K562 (cell line): ENCODE results near the gene BSPRY. TPM values are rescaled to one million over a fixed set of nuclear protein-coding genes. Genes with fewer than 3 reads are reported as not detected.

Source experiments
- CREBBP ChIP-seq: IDR thresholded peaks from one replicate; pipeline ENCODE4 v1.6.1; 2012; ENCODE audit warnings: low read depth, mild to moderate bottlenecking, control low read depth, inconsistent platforms, low read length
- DACH1 ChIP-seq: fragments of 450-650 bp; IDR thresholded peaks from 2 replicates; pipeline ENCODE4 v1.6.1; 2018; ENCODE audit not compliant: partially characterized antibody
- ELF4 ChIP-seq: fragments of 450-650 bp; formaldehyde crosslinking; IDR thresholded peaks from 2 replicates; pipeline ENCODE4 v1.4.0; 2022; ENCODE audit warnings: missing genetic modification characterization
- FOXJ2 ChIP-seq: fragments of 200-800 bp; sonication (Bioruptor generic); IDR thresholded peaks from 2 replicates; pipeline ENCODE4 v1.6.1; 2016; ENCODE audit warnings: missing genetic modification characterization, missing compliant biosample characterization
- GATAD2A ChIP-seq: fragments of 450-650 bp; IDR thresholded peaks from 2 replicates; pipeline ENCODE4 v1.6.1; 2017
- POLR3G ChIP-seq: IDR thresholded peaks from 2 replicates; pipeline ENCODE4 v1.6.1; 2011; ENCODE audit not compliant: insufficient read length, insufficient replicate concordance; ENCODE audit errors: extremely low read depth
- SNRNP70 ChIP-seq: fragments of 200-400 bp; formaldehyde crosslinking; optimal IDR thresholded peaks from 2 replicates; pipeline ENCODE3; 2017; ENCODE audit warnings: low read depth, low read length
- ZNF717 ChIP-seq: fragments of 250-450 bp; sonication (Bioruptor Pico); IDR thresholded peaks from 2 replicates; pipeline ENCODE4 v1.5.0; 2021
- ZNF764 ChIP-seq: fragments of 250-450 bp; sonication (Bioruptor Pico); IDR thresholded peaks from 2 replicates; pipeline ENCODE4 v1.4.0; 2020; ENCODE audit warnings: low read depth, mild to moderate bottlenecking, moderate library complexity
- polyA plus RNA-seq, 8 experiments: library from polyadenylated mRNA; depleted of rRNA in 4 of 8; stranded (reverse) in 5 of 8; unstranded in 3 of 8; fragments of >200 nt; fragmentation: Nextera tagmentation in 2 of 8; fragmentation: Illumina TruSeq in 1 of 8; extraction: Ambion mirVana in 2 of 8; extraction: Trizol in 1 of 8; gene quantifications; 2 replicates each; pipeline versions ENCODE4 v1.2.1 to v1.2.3, GENCODE V29; 2011 to 2014; ENCODE audit warnings: inconsistent platforms in 1 of 8, missing spikeins in 1 of 8
- total RNA-seq, 7 experiments: library from RNA; depleted of rRNA in 6 of 7; stranded (reverse); fragments of >200 nt in 6 of 7; fragmentation: Illumina TruSeq in 2 of 7; extraction: Trizol in 2 of 7; gene quantifications; 2 replicates each; pipeline versions ENCODE4 v1.2.1 to v1.2.3, GENCODE V29; 2011 to 2021; ENCODE audit warnings: low replicate concordance in 1 of 7
- TF ChIP-seq, protein P1 (sequence below): fragments of 450-650 bp; IDR thresholded peaks from 2 replicates; pipeline ENCODE4 v1.6.1; 2016; ENCODE audit warnings: low read depth
- TF ChIP-seq, protein P2 (sequence below): fragments of 250-450 bp; sonication (Bioruptor Pico); IDR thresholded peaks from 2 replicates; pipeline ENCODE4 v1.9.0; 2021; ENCODE audit warnings: mild to moderate bottlenecking, inconsistent platforms
- TF ChIP-seq, protein P3 (sequence below): fragments of 450-650 bp; formaldehyde crosslinking; conservative IDR thresholded peaks from 2 replicates; pipeline ENCODE4 v1.4.0; 2022; ENCODE audit warnings: mild to moderate bottlenecking, missing genetic modification characterization
- TF ChIP-seq, protein P4 (sequence below): fragments of 250-450 bp; sonication (Bioruptor Pico); IDR thresholded peaks from 2 replicates; pipeline ENCODE4 v1.8.0; 2022; ENCODE audit warnings: inconsistent platforms, mild to moderate bottlenecking, moderate library complexity, borderline replicate concordance
- TF ChIP-seq, protein P5 (sequence below): sonication (generic); formaldehyde crosslinking; IDR thresholded peaks from 2 replicates; pipeline ENCODE4 v1.5.0; 2020; ENCODE audit warnings: missing genetic modification reagents

BSPRY gene
- total and polyA plus RNA-seq, 9 of the 15 experiments (the other 6 are each of a cell fraction or from before 2014, with no cell fraction given): 0.07 to 0.67 (median 0.18) TPM

DNA sequence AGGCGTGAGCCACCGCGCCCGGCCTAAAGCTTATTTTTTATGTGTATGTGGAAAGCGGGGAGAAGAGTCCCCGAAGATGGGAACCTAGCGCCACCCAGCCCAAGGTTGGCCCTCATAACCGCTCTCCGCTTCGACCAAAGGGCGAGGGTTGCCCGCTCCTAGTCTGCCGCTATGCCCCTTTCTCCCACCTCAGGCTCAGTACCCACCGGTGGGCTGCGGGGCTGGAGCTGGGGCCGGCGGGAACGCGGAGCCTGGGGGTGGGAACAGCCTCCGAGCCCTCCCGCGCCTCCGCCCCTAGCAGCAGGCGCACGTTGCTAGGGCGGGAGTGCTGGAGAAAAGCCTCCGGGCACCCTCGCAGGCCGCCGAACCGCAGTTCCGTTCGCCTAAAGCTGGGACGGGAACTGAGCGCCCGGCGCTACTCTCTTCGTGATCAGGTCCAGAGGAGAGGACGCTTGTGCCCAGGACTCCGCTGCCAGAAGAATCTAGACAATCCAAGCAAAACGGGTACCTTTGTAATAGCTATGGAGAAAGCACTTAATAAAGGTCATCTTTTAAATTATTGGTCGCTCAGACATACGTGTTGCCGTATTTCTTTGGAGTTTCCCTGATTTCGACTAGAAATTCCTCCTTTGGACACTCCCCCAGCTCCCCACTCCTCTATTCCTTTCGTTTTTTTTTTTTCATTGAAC, 9.2 kb upstream of the BSPRY start, which contains the start of gene WDR31 (continued):
- TF ChIP-seq, protein P1, sequence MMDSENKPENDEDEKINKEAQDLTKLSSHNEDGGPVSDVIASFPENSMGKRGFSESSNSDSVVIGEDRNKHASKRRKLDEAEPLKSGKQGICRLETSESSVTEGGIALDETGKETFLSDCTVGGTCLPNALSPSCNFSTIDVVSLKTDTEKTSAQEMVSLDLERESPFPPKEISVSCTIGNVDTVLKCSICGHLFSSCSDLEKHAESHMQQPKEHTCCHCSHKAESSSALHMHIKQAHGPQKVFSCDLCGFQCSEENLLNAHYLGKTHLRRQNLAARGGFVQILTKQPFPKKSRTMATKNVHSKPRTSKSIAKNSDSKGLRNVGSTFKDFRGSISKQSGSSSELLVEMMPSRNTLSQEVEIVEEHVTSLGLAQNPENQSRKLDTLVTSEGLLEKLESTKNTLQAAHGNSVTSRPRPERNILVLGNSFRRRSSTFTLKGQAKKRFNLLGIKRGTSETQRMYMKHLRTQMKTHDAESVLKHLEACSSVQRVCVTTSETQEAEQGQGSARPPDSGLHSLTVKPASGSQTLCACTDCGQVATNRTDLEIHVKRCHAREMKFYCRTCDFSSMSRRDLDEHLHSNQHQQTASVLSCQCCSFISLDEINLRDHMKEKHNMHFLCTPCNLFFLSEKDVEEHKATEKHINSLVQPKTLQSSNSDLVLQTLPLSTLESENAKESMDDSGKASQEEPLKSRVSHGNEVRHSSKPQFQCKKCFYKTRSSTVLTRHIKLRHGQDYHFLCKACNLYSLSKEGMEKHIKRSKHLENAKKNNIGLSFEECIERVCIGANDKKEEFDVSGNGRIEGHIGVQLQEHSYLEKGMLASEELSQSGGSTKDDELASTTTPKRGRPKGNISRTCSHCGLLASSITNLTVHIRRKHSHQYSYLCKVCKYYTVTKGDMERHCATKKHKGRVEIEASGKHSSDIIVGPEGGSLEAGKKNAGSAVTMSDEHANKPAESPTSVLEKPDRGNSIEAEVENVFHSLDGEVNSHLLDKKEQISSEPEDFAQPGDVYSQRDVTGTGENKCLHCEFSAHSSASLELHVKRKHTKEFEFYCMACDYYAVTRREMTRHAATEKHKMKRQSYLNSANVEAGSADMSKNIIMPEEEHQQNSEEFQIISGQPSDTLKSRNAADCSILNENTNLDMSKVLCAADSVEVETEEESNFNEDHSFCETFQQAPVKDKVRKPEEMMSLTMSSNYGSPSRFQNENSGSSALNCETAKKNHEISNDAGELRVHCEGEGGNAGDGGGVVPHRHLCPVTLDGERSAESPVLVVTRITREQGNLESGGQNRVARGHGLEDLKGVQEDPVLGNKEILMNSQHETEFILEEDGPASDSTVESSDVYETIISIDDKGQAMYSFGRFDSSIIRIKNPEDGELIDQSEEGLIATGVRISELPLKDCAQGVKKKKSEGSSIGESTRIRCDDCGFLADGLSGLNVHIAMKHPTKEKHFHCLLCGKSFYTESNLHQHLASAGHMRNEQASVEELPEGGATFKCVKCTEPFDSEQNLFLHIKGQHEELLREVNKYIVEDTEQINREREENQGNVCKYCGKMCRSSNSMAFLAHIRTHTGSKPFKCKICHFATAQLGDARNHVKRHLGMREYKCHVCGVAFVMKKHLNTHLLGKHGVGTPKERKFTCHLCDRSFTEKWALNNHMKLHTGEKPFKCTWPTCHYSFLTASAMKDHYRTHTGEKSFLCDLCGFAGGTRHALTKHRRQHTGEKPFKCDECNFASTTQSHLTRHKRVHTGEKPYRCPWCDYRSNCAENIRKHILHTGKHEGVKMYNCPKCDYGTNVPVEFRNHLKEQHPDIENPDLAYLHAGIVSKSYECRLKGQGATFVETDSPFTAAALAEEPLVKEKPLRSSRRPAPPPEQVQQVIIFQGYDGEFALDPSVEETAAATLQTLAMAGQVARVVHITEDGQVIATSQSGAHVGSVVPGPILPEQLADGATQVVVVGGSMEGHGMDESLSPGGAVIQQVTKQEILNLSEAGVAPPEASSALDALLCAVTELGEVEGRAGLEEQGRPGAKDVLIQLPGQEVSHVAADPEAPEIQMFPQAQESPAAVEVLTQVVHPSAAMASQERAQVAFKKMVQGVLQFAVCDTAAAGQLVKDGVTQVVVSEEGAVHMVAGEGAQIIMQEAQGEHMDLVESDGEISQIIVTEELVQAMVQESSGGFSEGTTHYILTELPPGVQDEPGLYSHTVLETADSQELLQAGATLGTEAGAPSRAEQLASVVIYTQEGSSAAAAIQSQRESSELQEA: no peak
- no peak for TF ChIP-seq POLR3G
- no peak for TF ChIP-seq ELF4 (CRISPR knock-in tag)
- TF ChIP-seq SNRNP70: no peak
- TF ChIP-seq, protein P2, sequence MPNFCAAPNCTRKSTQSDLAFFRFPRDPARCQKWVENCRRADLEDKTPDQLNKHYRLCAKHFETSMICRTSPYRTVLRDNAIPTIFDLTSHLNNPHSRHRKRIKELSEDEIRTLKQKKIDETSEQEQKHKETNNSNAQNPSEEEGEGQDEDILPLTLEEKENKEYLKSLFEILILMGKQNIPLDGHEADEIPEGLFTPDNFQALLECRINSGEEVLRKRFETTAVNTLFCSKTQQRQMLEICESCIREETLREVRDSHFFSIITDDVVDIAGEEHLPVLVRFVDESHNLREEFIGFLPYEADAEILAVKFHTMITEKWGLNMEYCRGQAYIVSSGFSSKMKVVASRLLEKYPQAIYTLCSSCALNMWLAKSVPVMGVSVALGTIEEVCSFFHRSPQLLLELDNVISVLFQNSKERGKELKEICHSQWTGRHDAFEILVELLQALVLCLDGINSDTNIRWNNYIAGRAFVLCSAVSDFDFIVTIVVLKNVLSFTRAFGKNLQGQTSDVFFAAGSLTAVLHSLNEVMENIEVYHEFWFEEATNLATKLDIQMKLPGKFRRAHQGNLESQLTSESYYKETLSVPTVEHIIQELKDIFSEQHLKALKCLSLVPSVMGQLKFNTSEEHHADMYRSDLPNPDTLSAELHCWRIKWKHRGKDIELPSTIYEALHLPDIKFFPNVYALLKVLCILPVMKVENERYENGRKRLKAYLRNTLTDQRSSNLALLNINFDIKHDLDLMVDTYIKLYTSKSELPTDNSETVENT: no peak
- no peak for TF ChIP-seq CREBBP
- peak; percentile 44; the same call in 1 of the 2 replicates for TF ChIP-seq FOXJ2 (tag)
- TF ChIP-seq DACH1: no peak
- TF ChIP-seq, protein P3, sequence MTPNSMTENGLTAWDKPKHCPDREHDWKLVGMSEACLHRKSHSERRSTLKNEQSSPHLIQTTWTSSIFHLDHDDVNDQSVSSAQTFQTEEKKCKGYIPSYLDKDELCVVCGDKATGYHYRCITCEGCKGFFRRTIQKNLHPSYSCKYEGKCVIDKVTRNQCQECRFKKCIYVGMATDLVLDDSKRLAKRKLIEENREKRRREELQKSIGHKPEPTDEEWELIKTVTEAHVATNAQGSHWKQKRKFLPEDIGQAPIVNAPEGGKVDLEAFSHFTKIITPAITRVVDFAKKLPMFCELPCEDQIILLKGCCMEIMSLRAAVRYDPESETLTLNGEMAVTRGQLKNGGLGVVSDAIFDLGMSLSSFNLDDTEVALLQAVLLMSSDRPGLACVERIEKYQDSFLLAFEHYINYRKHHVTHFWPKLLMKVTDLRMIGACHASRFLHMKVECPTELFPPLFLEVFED (CRISPR knock-in tag): no peak
- TF ChIP-seq ZNF764 (CRISPR knock-in tag): no peak
- TF ChIP-seq, protein P4, sequence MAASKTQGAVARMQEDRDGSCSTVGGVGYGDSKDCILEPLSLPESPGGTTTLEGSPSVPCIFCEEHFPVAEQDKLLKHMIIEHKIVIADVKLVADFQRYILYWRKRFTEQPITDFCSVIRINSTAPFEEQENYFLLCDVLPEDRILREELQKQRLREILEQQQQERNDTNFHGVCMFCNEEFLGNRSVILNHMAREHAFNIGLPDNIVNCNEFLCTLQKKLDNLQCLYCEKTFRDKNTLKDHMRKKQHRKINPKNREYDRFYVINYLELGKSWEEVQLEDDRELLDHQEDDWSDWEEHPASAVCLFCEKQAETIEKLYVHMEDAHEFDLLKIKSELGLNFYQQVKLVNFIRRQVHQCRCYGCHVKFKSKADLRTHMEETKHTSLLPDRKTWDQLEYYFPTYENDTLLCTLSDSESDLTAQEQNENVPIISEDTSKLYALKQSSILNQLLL (CRISPR knock-in tag): no peak
- no peak for TF ChIP-seq ZNF717 (CRISPR knock-in tag)
- peak; percentile 67; the same call in 1 of the 2 replicates for TF ChIP-seq GATAD2A
- TF ChIP-seq, protein P5, sequence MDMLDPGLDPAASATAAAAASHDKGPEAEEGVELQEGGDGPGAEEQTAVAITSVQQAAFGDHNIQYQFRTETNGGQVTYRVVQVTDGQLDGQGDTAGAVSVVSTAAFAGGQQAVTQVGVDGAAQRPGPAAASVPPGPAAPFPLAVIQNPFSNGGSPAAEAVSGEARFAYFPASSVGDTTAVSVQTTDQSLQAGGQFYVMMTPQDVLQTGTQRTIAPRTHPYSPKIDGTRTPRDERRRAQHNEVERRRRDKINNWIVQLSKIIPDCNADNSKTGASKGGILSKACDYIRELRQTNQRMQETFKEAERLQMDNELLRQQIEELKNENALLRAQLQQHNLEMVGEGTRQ (CRISPR knock-in tag): no peak
